ENCODE data around the gene SLC39A6. TPM values are rescaled to one million over a fixed set of nuclear protein-coding genes. Genes with fewer than 3 reads are reported as not detected.
"Not testable (repeated sequence)": the region's sequence is repeated elsewhere in the genome, so short reads cannot be mapped to it uniquely, and the experiment has no call there.

The SLC39A6 gene
- total and polyA plus RNA-seq, 2 donors (not counting 3 experiments of a cell fraction or from before 2014, with no cell fraction given): 13.8 to 23.1 TPM

- ChIA-PET POLR2A (no interaction called here), CTCF (interaction anchor here (0.8 to 7.1 kb wide), 7 partner anchors 9 to 478 kb away, joined by 3 to 386 read pairs (median 27); no protein-coding TSS in a partner anchor)
- Histone ChIP-seq H3K36me3 (ENCODE audit: control insufficient read depth in 2 of 2, extremely low read depth in 1 of 2, insufficient read depth in 2 of 2, low read length in 2 of 2) (no peaks in the 10 kb centered on the region), H4K20me1 (replicated peaks; ENCODE audit: control insufficient read depth, extremely low read depth, insufficient read depth, low read length) (no peaks in the 10 kb centered on the region), H3K27ac (ENCODE audit: insufficient read depth, low read depth, low read length) (no peak overlapping the region), H3K9me1 (replicated peaks; ENCODE audit: control insufficient read depth, extremely low read depth, insufficient read depth, low read length) (no peaks in the 10 kb centered on the region), H3K9me3 (replicated peaks; ENCODE audit: control insufficient read depth, insufficient read depth, low read length) (no peaks in the 10 kb centered on the region), H2AFZ (ENCODE audit: low read depth, low read length) (no peak overlapping the region), H3K9ac (replicated peaks; ENCODE audit: extremely low read depth, insufficient read depth, low read length) (no peak overlapping the region), H3K4me3 (replicated peaks in 1 of 3; ENCODE audit: insufficient read depth in 1 of 3, low read depth in 1 of 3, low read length in 3 of 3) (no peak overlapping the region), H3K4me2 (ENCODE audit: insufficient read depth, low read length) (no peak overlapping the region), H3K27me3 (ENCODE audit: control insufficient read depth in 2 of 2, insufficient read depth in 2 of 2, low read length in 2 of 2) (peaks cover 14 to 18% of the 10 kb centered on the region in 2 experiments), H3K4me1 (ENCODE audit: control insufficient read depth, extremely low read depth, insufficient read depth, low read length) (no peaks in the 10 kb centered on the region), H3K79me2 (ENCODE audit: control insufficient read depth, insufficient read depth, low read length) (no peaks in the 10 kb centered on the region)
- dilution Hi-C loops (cut with MboI; ENCODE audit: extremely low pct_ligation_motif_present, low sequenced_read_pairs): no loop called here
- intact Hi-C loops (cut with micrococcal nuclease): loop anchor here (10.0 kb wide), 1 partner anchor 710 kb away; no protein-coding TSS in a partner anchor
- TF ChIP-seq EZH2 (IDR thresholded peaks at IDR 0.05; ENCODE audit: borderline replicate concordance, low read depth, low read length, severe bottlenecking): no peak
- no peak for TF ChIP-seq POLR2A (IDR thresholded peaks at IDR 0.05; ENCODE audit: low read depth, low read length)
- TF ChIP-seq JUN (IDR thresholded peaks at IDR 0.05; ENCODE audit: borderline replicate concordance, insufficient read depth, insufficient read length, low read depth): no peak
- no peak for TF ChIP-seq FOS (IDR thresholded peaks at IDR 0.05; ENCODE audit: borderline replicate concordance, insufficient read depth, low read length)
- TF ChIP-seq, protein P1, sequence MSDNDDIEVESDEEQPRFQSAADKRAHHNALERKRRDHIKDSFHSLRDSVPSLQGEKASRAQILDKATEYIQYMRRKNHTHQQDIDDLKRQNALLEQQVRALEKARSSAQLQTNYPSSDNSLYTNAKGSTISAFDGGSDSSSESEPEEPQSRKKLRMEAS (IDR thresholded peaks at IDR 0.05; ENCODE audit: insufficient read depth, insufficient read length): no peak
- no peak for TF ChIP-seq MYC (IDR thresholded peaks at IDR 0.05; ENCODE audit: low read depth, low read length)
- TF ChIP-seq, protein P2, sequence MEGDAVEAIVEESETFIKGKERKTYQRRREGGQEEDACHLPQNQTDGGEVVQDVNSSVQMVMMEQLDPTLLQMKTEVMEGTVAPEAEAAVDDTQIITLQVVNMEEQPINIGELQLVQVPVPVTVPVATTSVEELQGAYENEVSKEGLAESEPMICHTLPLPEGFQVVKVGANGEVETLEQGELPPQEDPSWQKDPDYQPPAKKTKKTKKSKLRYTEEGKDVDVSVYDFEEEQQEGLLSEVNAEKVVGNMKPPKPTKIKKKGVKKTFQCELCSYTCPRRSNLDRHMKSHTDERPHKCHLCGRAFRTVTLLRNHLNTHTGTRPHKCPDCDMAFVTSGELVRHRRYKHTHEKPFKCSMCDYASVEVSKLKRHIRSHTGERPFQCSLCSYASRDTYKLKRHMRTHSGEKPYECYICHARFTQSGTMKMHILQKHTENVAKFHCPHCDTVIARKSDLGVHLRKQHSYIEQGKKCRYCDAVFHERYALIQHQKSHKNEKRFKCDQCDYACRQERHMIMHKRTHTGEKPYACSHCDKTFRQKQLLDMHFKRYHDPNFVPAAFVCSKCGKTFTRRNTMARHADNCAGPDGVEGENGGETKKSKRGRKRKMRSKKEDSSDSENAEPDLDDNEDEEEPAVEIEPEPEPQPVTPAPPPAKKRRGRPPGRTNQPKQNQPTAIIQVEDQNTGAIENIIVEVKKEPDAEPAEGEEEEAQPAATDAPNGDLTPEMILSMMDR (IDR thresholded peaks at IDR 0.05; ENCODE audit: extremely low read depth in 1 of 2, insufficient read depth in 1 of 2, low read depth in 1 of 2, low read length in 2 of 2): no peak
- TF ChIP-seq GATA2 (IDR thresholded peaks at IDR 0.05; ENCODE audit: insufficient read depth, insufficient read length, low read depth, low read length): no peak
- TF ChIP-seq POLR2AphosphoS5 (IDR thresholded peaks at IDR 0.05; ENCODE audit: insufficient read depth, low read depth, low read length): no peak
- BruUV-seq (replicated peaks): no TSS peak
- DNase-seq (ENCODE audit: low read depth, low spot score) (no peak), FAIRE-seq (no peak)
These were observed 34.7 kb downstream of the SLC39A6 start for GRCh38 chr18:36094431-36094830.

DNA sequence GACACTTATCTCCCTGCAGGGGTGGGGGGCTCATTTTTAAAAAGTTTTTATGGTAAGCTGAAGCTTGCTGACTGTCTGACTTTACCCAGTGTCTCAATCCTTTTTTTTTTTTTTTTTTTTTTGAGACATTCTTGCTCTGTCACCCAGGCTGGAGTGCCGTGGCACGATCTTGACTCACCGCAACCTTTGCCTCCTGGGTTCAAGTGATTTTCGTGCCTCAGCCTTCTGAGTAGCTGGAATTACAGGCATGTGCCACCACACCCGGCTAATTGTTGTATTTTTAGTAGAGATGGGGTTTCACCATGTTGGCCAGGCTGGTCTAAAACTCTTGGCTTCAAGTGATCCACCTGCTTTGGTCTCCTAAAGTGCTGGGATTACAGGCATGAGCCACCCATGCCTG, 37.0 kb downstream of the SLC39A6 start:
- BruUV-seq (replicated peaks); H3K4me2 ChIP-seq (ENCODE audit: insufficient read depth, low read length); H3K27me3 ChIP-seq (ENCODE audit: control insufficient read depth in 2 of 2, insufficient read depth in 2 of 2, low read length in 2 of 2); H3K27ac ChIP-seq (ENCODE audit: insufficient read depth, low read depth, low read length); H2AFZ ChIP-seq (ENCODE audit: low read depth, low read length); POLR2A ChIA-PET; DNase-seq (ENCODE audit: low read depth, low spot score); dilution Hi-C loops (cut with MboI; ENCODE audit: extremely low pct_ligation_motif_present, low sequenced_read_pairs); H3K36me3 ChIP-seq (ENCODE audit: control insufficient read depth in 2 of 2, extremely low read depth in 1 of 2, insufficient read depth in 2 of 2, low read length in 2 of 2); H3K4me3 ChIP-seq (replicated peaks in 1 of 3; ENCODE audit: insufficient read depth in 1 of 3, low read depth in 1 of 3, low read length in 3 of 3); H3K9me1 ChIP-seq (replicated peaks; ENCODE audit: control insufficient read depth, extremely low read depth, insufficient read depth, low read length); H3K9me3 ChIP-seq (replicated peaks; ENCODE audit: control insufficient read depth, insufficient read depth, low read length); H3K79me2 ChIP-seq (ENCODE audit: control insufficient read depth, insufficient read depth, low read length); FAIRE-seq; H3K9ac ChIP-seq (replicated peaks; ENCODE audit: extremely low read depth, insufficient read depth, low read length); H3K4me1 ChIP-seq (ENCODE audit: control insufficient read depth, extremely low read depth, insufficient read depth, low read length); H4K20me1 ChIP-seq (replicated peaks; ENCODE audit: control insufficient read depth, extremely low read depth, insufficient read depth, low read length): not testable (repeated sequence)
- CTCF ChIA-PET: interaction anchor here (0.7 to 4.9 kb wide), 7 partner anchors 13 to 481 kb away, joined by 3 to 77 read pairs (median 3); no protein-coding TSS in a partner anchor
- intact Hi-C loops (cut with micrococcal nuclease): loop anchor here (10.0 kb wide), 1 partner anchor 707 kb away; no protein-coding TSS in a partner anchor
